NCI-H187 treated with DMSO at 0.1 percent for 48 hours (cell line): ENCODE measurements around the gene CBFA2T2.

Experiments
- DNase-seq: peaks from one replicate; lab custom pipeline; 2025; lab: John Stamatoyannopoulos, UW

The CBFA2T2 gene

GRCh38 chr20:33651562-33652048 is 161.7 kb downstream of the CBFA2T2 start:
- DNase-seq = no peak

GRCh38 chr20:33653218-33653899 is 163.5 kb downstream of the CBFA2T2 start:
- peak; percentile 44 for DNase-seq

GRCh38 chr20:33653900-33654596 is 164.2 kb downstream of the CBFA2T2 start:
- peak; percentile 97 for DNase-seq

GRCh38 chr20:33654680-33655161 is 164.8 kb downstream of the CBFA2T2 start:
- DNase-seq = no peak

- no peak for DNase-seq
Measured at GRCh38 chr20:33655164-33655563, 165.3 kb downstream of the CBFA2T2 start.

GRCh38 chr20:33656010-33656782 is 166.3 kb downstream of the CBFA2T2 start:
- no peak for DNase-seq

GRCh38 chr20:33656783-33657703 is 167.1 kb downstream of the CBFA2T2 start:
- no peak for DNase-seq

- no peak for DNase-seq
Measured at GRCh38 chr20:33657704-33658095, 167.8 kb downstream of the CBFA2T2 start.

GRCh38 chr20:33658510-33658909 is 168.6 kb downstream of the CBFA2T2 start:
- DNase-seq = no peak

- no peak for DNase-seq
Measured at GRCh38 chr20:33658929-33659328, 169.0 kb downstream of the CBFA2T2 start.

GRCh38 chr20:33659341-33660034 is 169.6 kb downstream of the CBFA2T2 start:
- no peak for DNase-seq

- no peak for DNase-seq
Measured at GRCh38 chr20:33660035-33660684, 170.3 kb downstream of the CBFA2T2 start.

GRCh38 chr20:33660685-33661058 is 170.8 kb downstream of the CBFA2T2 start:
- DNase-seq = no peak

- no peak for DNase-seq
Measured at GRCh38 chr20:33662172-33662571, 172.3 kb downstream of the CBFA2T2 start, which contains the start of gene C20orf144. C20orf144 (plus strand) TSS chr20:33662327; CDS start chr20:33662346, 19 bp downstream.

GRCh38 chr20:33663161-33664084 is 173.5 kb downstream of the CBFA2T2 start:
- no peak for DNase-seq

- no peak for DNase-seq
Measured at GRCh38 chr20:33664085-33664761, 174.3 kb downstream of the CBFA2T2 start.

GRCh38 chr20:33664762-33665144 is 174.9 kb downstream of the CBFA2T2 start:
- DNase-seq = no peak
